ENCODE measurements around the gene LASP1.

GRCh38 chr17:38891441-38891840 lies 21.6 kb downstream of the LASP1 start:
- TF ChIP-seq CTCF (IDR thresholded peaks at IDR 0.05) (no peak), EP300 (IDR thresholded peaks at IDR 0.05) (no peak)

Measured in tibial nerve (tissue), 4 donors.